Panc1 (cell line): ENCODE results near the gene NEAT1. TPM values are rescaled to one million over a fixed set of nuclear protein-coding genes. Genes with fewer than 3 reads are reported as not detected.

Source experiments
- ATAC-seq: fragments of 200-7000 bp; cut with Tn5 transposase; 2 replicates; pipeline ENCODE4 v1.9.1; 2020; ENCODE audit warnings: mild to moderate bottlenecking, moderate library complexity
- BruUV-seq: library from RNA; stranded (reverse); fragments of 400-500 nt; replicated peaks from 2 replicates; lab custom pipeline; 2021; lab: Mats Ljungman, UMichigan
- CTCF ChIA-PET: fragments of 300-600 bp; sonication (Branson Sonifier 250); formaldehyde crosslinking; loops from one replicate; lab custom pipeline; 2022; ENCODE audit warnings: antibody characterized with exemption; lab: Charles Lee
- POLR2A ChIA-PET: fragments of 300-600 bp; sonication (Branson Sonifier 250); formaldehyde crosslinking; loops from one replicate; lab custom pipeline; 2022; ENCODE audit warnings: antibody characterized with exemption; lab: Charles Lee
- DNase-seq: peaks from one replicate; pipeline ENCODE4 v3.0.0-alpha.2; 2010; ENCODE audit warnings: low read depth, low spot score
- H3K27ac ChIP-seq: 2 replicates; pipeline ENCODE4 v1.5.1; 2011; ENCODE audit warnings: mild to moderate bottlenecking, low read length, inconsistent platforms
- H3K27me3 ChIP-seq: fragments of 200-500 bp; sonication (Bioruptor generic); 2 replicates; pipeline ENCODE4 v1.6.0; 2014; ENCODE audit warnings: low read length, inconsistent platforms; ENCODE audit not compliant: control insufficient read depth, insufficient read depth
- H3K36me3 ChIP-seq: fragments of 200-500 bp; sonication (Bioruptor generic); 2 replicates; pipeline ENCODE4 v1.5.1; 2014; ENCODE audit warnings: inconsistent platforms, mild to moderate bottlenecking, low read length, moderate library complexity; ENCODE audit not compliant: control insufficient read depth, insufficient read depth
- H3K4me1 ChIP-seq: 2 replicates; pipeline ENCODE4 v1.5.1; 2011; ENCODE audit warnings: inconsistent platforms, mild to moderate bottlenecking, low read length, moderate library complexity; ENCODE audit not compliant: control insufficient read depth, insufficient read depth
- H3K4me3 ChIP-seq, 2 experiments: 2 replicates each; pipeline ENCODE4 v1.5.1; 2011 to 2012; ENCODE audit warnings: low read depth in 2 of 2, low read length in 2 of 2, mild to moderate bottlenecking in 2 of 2, inconsistent platforms in 1 of 2, moderate library complexity in 1 of 2
- H3K9me3 ChIP-seq: fragments of 200-500 bp; sonication (Bioruptor generic); 2 replicates; pipeline ENCODE4 v1.5.1; 2014; ENCODE audit warnings: low read depth, mild to moderate bottlenecking, inconsistent platforms, low read length, moderate library complexity; ENCODE audit not compliant: control insufficient read depth, insufficient read depth
- POLR2AphosphoS5 ChIP-seq: IDR thresholded peaks from 2 replicates; pipeline ENCODE4 v1.6.1; 2012; ENCODE audit warnings: mild to moderate bottlenecking, low read depth, low read length, moderate library complexity
- SIN3A ChIP-seq: IDR thresholded peaks from 2 replicates; pipeline ENCODE4 v1.6.1; 2012; ENCODE audit warnings: low read depth, mild to moderate bottlenecking, low read length, moderate library complexity, borderline replicate concordance; ENCODE audit not compliant: insufficient read depth
- TCF7L2 ChIP-seq: IDR thresholded peaks from 2 replicates; pipeline ENCODE4 v1.6.1; 2011; ENCODE audit warnings: mild to moderate bottlenecking, low read depth, low read length, inconsistent platforms
- in situ Hi-C: cut with HindIII; loops from 2 replicates; pipeline ENCODE4 v1.10.0; 2016; ENCODE audit warnings: low sequenced_read_pairs, low pct_unique_long_range_greater_than_20kb
- intact Hi-C: fragments of 100-400 bp; cut with micrococcal nuclease; formaldehyde crosslinking; loops from one replicate; pipeline ENCODE4 v1.10.0; 2022; ENCODE audit not compliant: unreplicated experiment
- total RNA-seq: library from RNA; stranded (reverse); gene quantifications from one replicate; pipeline ENCODE4 v1.2.1, GENCODE V29; 2021; ENCODE audit not compliant: unreplicated experiment
- TF ChIP-seq, protein P1 (sequence below), 2 experiments: IDR thresholded peaks; 2 replicates each; pipeline ENCODE4 v1.6.1; 2011 to 2012; ENCODE audit warnings: low read depth in 2 of 2, control low read depth in 1 of 2, low read length in 1 of 2, mild to moderate bottlenecking in 1 of 2, moderate library complexity in 1 of 2; ENCODE audit not compliant: insufficient read depth in 1 of 2
- TF ChIP-seq, protein P2 (sequence below): fragments of 450-650 bp; IDR thresholded peaks from 2 replicates; pipeline ENCODE4 v1.5.1; 2017; ENCODE audit warnings: mild to moderate bottlenecking

The NEAT1 gene
- total RNA-seq, 1 experiment from 2014 or later: 731 TPM

GRCh38 chr11:65492637-65493366 is 70.2 kb downstream of the NEAT1 start:
- Histone ChIP-seq H3K4me3 (no peak overlapping the region), H3K27ac (peak overlapping the region; percentile 100), H3K4me1 (peaks cover 89% of the 10 kb centered on the region), H3K27me3 (no peaks in the 10 kb centered on the region), H3K36me3 (no peaks in the 10 kb centered on the region; the same call in 1 of the 2 replicates), H3K9me3 (no peaks in the 10 kb centered on the region)
- BruUV-seq: no TSS peak
- intact Hi-C loops: no loop called here
- DNase-seq (no peak), ATAC-seq (peak; percentile 6; the same call in 1 of the 2 replicates)
- POLR2A ChIA-PET: interaction anchor here (0.6 to 8.5 kb wide), 11 partner anchors 5 to 887 kb away, joined by 3 to 250 read pairs (median 9); partner anchors contain the start of genes MALAT1 and NEAT1
- TF ChIP-seq, protein P1, sequence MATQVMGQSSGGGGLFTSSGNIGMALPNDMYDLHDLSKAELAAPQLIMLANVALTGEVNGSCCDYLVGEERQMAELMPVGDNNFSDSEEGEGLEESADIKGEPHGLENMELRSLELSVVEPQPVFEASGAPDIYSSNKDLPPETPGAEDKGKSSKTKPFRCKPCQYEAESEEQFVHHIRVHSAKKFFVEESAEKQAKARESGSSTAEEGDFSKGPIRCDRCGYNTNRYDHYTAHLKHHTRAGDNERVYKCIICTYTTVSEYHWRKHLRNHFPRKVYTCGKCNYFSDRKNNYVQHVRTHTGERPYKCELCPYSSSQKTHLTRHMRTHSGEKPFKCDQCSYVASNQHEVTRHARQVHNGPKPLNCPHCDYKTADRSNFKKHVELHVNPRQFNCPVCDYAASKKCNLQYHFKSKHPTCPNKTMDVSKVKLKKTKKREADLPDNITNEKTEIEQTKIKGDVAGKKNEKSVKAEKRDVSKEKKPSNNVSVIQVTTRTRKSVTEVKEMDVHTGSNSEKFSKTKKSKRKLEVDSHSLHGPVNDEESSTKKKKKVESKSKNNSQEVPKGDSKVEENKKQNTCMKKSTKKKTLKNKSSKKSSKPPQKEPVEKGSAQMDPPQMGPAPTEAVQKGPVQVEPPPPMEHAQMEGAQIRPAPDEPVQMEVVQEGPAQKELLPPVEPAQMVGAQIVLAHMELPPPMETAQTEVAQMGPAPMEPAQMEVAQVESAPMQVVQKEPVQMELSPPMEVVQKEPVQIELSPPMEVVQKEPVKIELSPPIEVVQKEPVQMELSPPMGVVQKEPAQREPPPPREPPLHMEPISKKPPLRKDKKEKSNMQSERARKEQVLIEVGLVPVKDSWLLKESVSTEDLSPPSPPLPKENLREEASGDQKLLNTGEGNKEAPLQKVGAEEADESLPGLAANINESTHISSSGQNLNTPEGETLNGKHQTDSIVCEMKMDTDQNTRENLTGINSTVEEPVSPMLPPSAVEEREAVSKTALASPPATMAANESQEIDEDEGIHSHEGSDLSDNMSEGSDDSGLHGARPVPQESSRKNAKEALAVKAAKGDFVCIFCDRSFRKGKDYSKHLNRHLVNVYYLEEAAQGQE (IDR thresholded peaks at IDR 0.05; ENCODE audit: insufficient read depth in 1 of 2, low read depth in 2 of 2, low read length in 1 of 2): no peak
- TF ChIP-seq TCF7L2: no peak
- TF ChIP-seq, protein P2, sequence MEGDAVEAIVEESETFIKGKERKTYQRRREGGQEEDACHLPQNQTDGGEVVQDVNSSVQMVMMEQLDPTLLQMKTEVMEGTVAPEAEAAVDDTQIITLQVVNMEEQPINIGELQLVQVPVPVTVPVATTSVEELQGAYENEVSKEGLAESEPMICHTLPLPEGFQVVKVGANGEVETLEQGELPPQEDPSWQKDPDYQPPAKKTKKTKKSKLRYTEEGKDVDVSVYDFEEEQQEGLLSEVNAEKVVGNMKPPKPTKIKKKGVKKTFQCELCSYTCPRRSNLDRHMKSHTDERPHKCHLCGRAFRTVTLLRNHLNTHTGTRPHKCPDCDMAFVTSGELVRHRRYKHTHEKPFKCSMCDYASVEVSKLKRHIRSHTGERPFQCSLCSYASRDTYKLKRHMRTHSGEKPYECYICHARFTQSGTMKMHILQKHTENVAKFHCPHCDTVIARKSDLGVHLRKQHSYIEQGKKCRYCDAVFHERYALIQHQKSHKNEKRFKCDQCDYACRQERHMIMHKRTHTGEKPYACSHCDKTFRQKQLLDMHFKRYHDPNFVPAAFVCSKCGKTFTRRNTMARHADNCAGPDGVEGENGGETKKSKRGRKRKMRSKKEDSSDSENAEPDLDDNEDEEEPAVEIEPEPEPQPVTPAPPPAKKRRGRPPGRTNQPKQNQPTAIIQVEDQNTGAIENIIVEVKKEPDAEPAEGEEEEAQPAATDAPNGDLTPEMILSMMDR: no peak
- 0 out of 2 replicates have a peak, but pooled peaks have one; percentile 9 for TF ChIP-seq POLR2AphosphoS5
- CTCF ChIA-PET: interaction anchor here (0.8 to 1.3 kb wide), 3 partner anchors 13 to 22 kb away, joined by 3 to 6 read pairs (median 5); no protein-coding TSS in a partner anchor
- in situ Hi-C loops: no loop called here

- ATAC-seq: no peak
- Histone ChIP-seq H3K27me3 (no peaks in the 10 kb centered on the region), H3K4me3 (no peak overlapping the region), H3K9me3 (no peaks in the 10 kb centered on the region), H3K27ac (peak overlapping the region; percentile 100), H3K4me1 (peaks cover 89% of the 10 kb centered on the region), H3K36me3 (no peaks in the 10 kb centered on the region; the same call in 1 of the 2 replicates)
- ChIA-PET POLR2A (interaction anchor here (0.6 to 8.5 kb wide), 10 partner anchors 8 to 131 kb away, joined by 3 to 126 read pairs (median 6); partner anchors contain the start of gene NEAT1), CTCF (interaction anchor here (0.8 to 1.3 kb wide), 2 partner anchors 14 to 22 kb away, joined by 3 to 6 read pairs; no protein-coding TSS in a partner anchor)
- no peak for DNase-seq
- intact Hi-C loops: no loop called here
- TF ChIP-seq TCF7L2: no peak
- TF ChIP-seq, protein P2: no peak
- TF ChIP-seq, protein P1 (IDR thresholded peaks at IDR 0.05; ENCODE audit: insufficient read depth in 1 of 2, low read depth in 2 of 2, low read length in 1 of 2): no peak
- TF ChIP-seq POLR2AphosphoS5: peak; percentile 37
- TF ChIP-seq SIN3A: no peak
- in situ Hi-C loops: no loop called here
- no TSS peak for BruUV-seq
Measured at GRCh38 chr11:65493367-65494176, 71.0 kb downstream of the NEAT1 start.
